ENCODE results near the gene CCDC93. TPM values are rescaled to one million over a fixed set of nuclear protein-coding genes. Genes with fewer than 3 reads are reported as not detected.

CCDC93 gene
- total RNA-seq, 2 donors from 2014 or later, result 33.5 to 37.8 TPM

- no peak overlapping the region for H3K4me3 ChIP-seq
- TF ChIP-seq, protein P1, sequence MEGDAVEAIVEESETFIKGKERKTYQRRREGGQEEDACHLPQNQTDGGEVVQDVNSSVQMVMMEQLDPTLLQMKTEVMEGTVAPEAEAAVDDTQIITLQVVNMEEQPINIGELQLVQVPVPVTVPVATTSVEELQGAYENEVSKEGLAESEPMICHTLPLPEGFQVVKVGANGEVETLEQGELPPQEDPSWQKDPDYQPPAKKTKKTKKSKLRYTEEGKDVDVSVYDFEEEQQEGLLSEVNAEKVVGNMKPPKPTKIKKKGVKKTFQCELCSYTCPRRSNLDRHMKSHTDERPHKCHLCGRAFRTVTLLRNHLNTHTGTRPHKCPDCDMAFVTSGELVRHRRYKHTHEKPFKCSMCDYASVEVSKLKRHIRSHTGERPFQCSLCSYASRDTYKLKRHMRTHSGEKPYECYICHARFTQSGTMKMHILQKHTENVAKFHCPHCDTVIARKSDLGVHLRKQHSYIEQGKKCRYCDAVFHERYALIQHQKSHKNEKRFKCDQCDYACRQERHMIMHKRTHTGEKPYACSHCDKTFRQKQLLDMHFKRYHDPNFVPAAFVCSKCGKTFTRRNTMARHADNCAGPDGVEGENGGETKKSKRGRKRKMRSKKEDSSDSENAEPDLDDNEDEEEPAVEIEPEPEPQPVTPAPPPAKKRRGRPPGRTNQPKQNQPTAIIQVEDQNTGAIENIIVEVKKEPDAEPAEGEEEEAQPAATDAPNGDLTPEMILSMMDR (IDR thresholded peaks at IDR 0.05), result no peak
- H3K27me3 ChIP-seq, result no peaks in the 10 kb centered on the region
- H3K36me3 ChIP-seq, result peaks cover 23% of the 10 kb centered on the region
- intact Hi-C loops (cut with DNase I), result loop anchor here (10.0 kb wide), 1 partner anchor 53 kb away; no protein-coding TSS in a partner anchor
- no peak overlapping the region for H3K27ac ChIP-seq
- H3K4me1 ChIP-seq, result no peaks in the 10 kb centered on the region
- H3K9ac ChIP-seq (ENCODE audit: low read depth in 2 of 2, low read length in 2 of 2), result no peak overlapping the region
- no peak for DNase-seq
- no peaks in the 10 kb centered on the region for H3K9me3 ChIP-seq
These were observed 72.2 kb downstream of the CCDC93 start for GRCh38 chr2:117941693-117942092.

GRCh38 chr2:117940436-117940835, 73.4 kb downstream of the CCDC93 start:
- DNase-seq, result no peak
- intact Hi-C loops (cut with DNase I), result loop anchor here (10.0 kb wide), 1 partner anchor 54 kb away; no protein-coding TSS in a partner anchor

DNA sequence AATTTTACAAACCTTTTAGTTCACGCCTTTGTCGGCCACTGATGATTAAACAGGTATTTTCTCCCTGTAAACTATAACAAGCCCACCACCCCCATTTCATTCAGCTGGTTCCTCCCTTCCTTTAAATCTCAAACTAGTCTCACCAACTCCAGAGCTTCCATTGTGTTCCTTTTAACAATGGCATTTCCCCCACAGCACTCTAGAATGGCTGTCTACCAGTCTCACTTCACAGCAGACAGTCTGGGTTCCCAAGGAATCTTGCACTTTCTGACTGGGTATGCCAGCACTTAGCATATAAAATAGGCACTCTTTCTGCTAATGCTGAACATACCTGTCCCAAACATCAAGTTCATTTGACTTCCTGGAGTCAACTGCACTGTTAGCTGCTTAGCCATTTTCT, 75.3 kb downstream of the CCDC93 start:
- DNase-seq, result no peak
- TF ChIP-seq, protein P1 (IDR thresholded peaks at IDR 0.05), result no peak
- no peaks in the 10 kb centered on the region for H3K9me3 ChIP-seq
- no peaks in the 10 kb centered on the region for H3K27me3 ChIP-seq
- H3K36me3 ChIP-seq, result peaks cover 23% of the 10 kb centered on the region
- H3K9ac ChIP-seq (ENCODE audit: low read depth in 2 of 2, low read length in 2 of 2), result no peak overlapping the region
- intact Hi-C loops (cut with DNase I), result no loop called here
- no peak overlapping the region for H3K4me3 ChIP-seq
- H3K4me1 ChIP-seq, result no peaks in the 10 kb centered on the region
- no peak overlapping the region for H3K27ac ChIP-seq

More at GRCh38 chr2:117940436-117940835, 73.4 kb downstream of the CCDC93 start:
- Histone ChIP-seq H3K27me3 (no peaks in the 10 kb centered on the region), H3K4me1 (no peaks in the 10 kb centered on the region), H3K4me3 (no peak overlapping the region), H3K9ac (ENCODE audit: low read depth in 2 of 2, low read length in 2 of 2) (no peak overlapping the region), H3K27ac (no peak overlapping the region), H3K36me3 (peaks cover 23% of the 10 kb centered on the region), H3K9me3 (no peaks in the 10 kb centered on the region)
- TF ChIP-seq, protein P1 (IDR thresholded peaks at IDR 0.05), result no peak

- no peak overlapping the region for H3K9ac ChIP-seq (ENCODE audit: low read depth in 2 of 2, low read length in 2 of 2)
- DNase-seq, result no peak
- H3K27me3 ChIP-seq, result no peaks in the 10 kb centered on the region
- H3K36me3 ChIP-seq, result peaks cover 21% of the 10 kb centered on the region
- no peak overlapping the region for H3K4me3 ChIP-seq
- H3K4me1 ChIP-seq, result no peaks in the 10 kb centered on the region
- no peaks in the 10 kb centered on the region for H3K9me3 ChIP-seq
- H3K27ac ChIP-seq, result no peak overlapping the region
- intact Hi-C loops (cut with DNase I), result no loop called here
- TF ChIP-seq, protein P1 (IDR thresholded peaks at IDR 0.05), result no peak
These were observed 76.9 kb downstream of the CCDC93 start for GRCh38 chr2:117936871-117937428.

GRCh38 chr2:117935954-117936353, 77.9 kb downstream of the CCDC93 start:
- intact Hi-C loops (cut with DNase I), result no loop called here

More at GRCh38 chr2:117935954-117936353, 77.9 kb downstream of the CCDC93 start:
- Histone ChIP-seq H3K4me3 (no peak overlapping the region), H3K9ac (ENCODE audit: low read depth in 2 of 2, low read length in 2 of 2) (no peak overlapping the region), H3K27me3 (no peaks in the 10 kb centered on the region), H3K36me3 (peaks cover 26% of the 10 kb centered on the region), H3K27ac (no peak overlapping the region), H3K4me1 (no peaks in the 10 kb centered on the region), H3K9me3 (no peaks in the 10 kb centered on the region)
- TF ChIP-seq, protein P1 (IDR thresholded peaks at IDR 0.05), result no peak
- DNase-seq, result no peak

Data from colonic mucosa (tissue), 4 donors.